ENCODE results near the gene NF1.

The NF1 gene

GRCh38 chr17:31392002-31392855 is 297.5 kb downstream of the NF1 start:
- WGBS, 2 experiments (ENCODE audit: insufficient coverage in 2 of 2), result 36 to 42% methylated on average over 35 to 38 of the region's 52 CpGs
- no peaks in the 10 kb centered on the region for H3K36me3 ChIP-seq (ENCODE audit: control insufficient read depth, insufficient read depth, low read length)
- H3K27ac ChIP-seq (ENCODE audit: low read depth, low read length, severe bottlenecking), result no peak overlapping the region
- no peaks in the 10 kb centered on the region for H3K4me1 ChIP-seq (ENCODE audit: control insufficient read depth, insufficient read depth, low read length, poor library complexity, severe bottlenecking)
- H3K4me3 ChIP-seq (ENCODE audit: extremely low read depth, insufficient read depth, low read length, poor library complexity, severe bottlenecking), result peak overlapping the region; percentile 33
- H3K9me3 ChIP-seq (ENCODE audit: control insufficient read depth, low read length), result no peaks in the 10 kb centered on the region

GRCh38 chr17:31392856-31393748 is 298.3 kb downstream of the NF1 start:
- 89% methylated on average over 12 to 15 of the region's 17 CpGs for WGBS, 2 experiments (ENCODE audit: insufficient coverage in 2 of 2)

GRCh38 chr17:31393749-31394146 is 299.0 kb downstream of the NF1 start:
- Histone ChIP-seq H3K27ac (ENCODE audit: low read depth, low read length, severe bottlenecking) (no peak overlapping the region), H3K9me3 (ENCODE audit: control insufficient read depth, low read length) (no peaks in the 10 kb centered on the region), H3K4me1 (ENCODE audit: control insufficient read depth, insufficient read depth, low read length, poor library complexity, severe bottlenecking) (no peaks in the 10 kb centered on the region), H3K4me3 (ENCODE audit: extremely low read depth, insufficient read depth, low read length, poor library complexity, severe bottlenecking) (no peak overlapping the region), H3K36me3 (ENCODE audit: control insufficient read depth, insufficient read depth, low read length) (no peaks in the 10 kb centered on the region)
- 89 to 91% methylated on average over 4 to 6 of the region's 7 CpGs for WGBS, 2 experiments (ENCODE audit: insufficient coverage in 2 of 2)

More at GRCh38 chr17:31392856-31393748, 298.3 kb downstream of the NF1 start:
- Histone ChIP-seq H3K36me3 (ENCODE audit: control insufficient read depth, insufficient read depth, low read length) (no peaks in the 10 kb centered on the region), H3K9me3 (ENCODE audit: control insufficient read depth, low read length) (no peaks in the 10 kb centered on the region), H3K27ac (ENCODE audit: low read depth, low read length, severe bottlenecking) (no peak overlapping the region), H3K4me3 (ENCODE audit: extremely low read depth, insufficient read depth, low read length, poor library complexity, severe bottlenecking) (no peak overlapping the region), H3K4me1 (ENCODE audit: control insufficient read depth, insufficient read depth, low read length, poor library complexity, severe bottlenecking) (no peaks in the 10 kb centered on the region)

- 43 to 71% methylated on average over 2 of the region's 11 CpGs for WGBS, 2 experiments (ENCODE audit: insufficient coverage in 2 of 2)
- Histone ChIP-seq H3K9me3 (ENCODE audit: control insufficient read depth, low read length) (no peaks in the 10 kb centered on the region), H3K36me3 (ENCODE audit: control insufficient read depth, insufficient read depth, low read length) (no peaks in the 10 kb centered on the region), H3K4me1 (ENCODE audit: control insufficient read depth, insufficient read depth, low read length, poor library complexity, severe bottlenecking) (no peaks in the 10 kb centered on the region), H3K4me3 (ENCODE audit: extremely low read depth, insufficient read depth, low read length, poor library complexity, severe bottlenecking) (no peak overlapping the region), H3K27ac (ENCODE audit: low read depth, low read length, severe bottlenecking) (no peak overlapping the region)
Observed at GRCh38 chr17:31394544-31394943, 299.8 kb downstream of the NF1 start.

- H3K36me3 ChIP-seq (ENCODE audit: control insufficient read depth, insufficient read depth, low read length), result no peaks in the 10 kb centered on the region
- H3K27ac ChIP-seq (ENCODE audit: low read depth, low read length, severe bottlenecking), result no peak overlapping the region
- no peaks in the 10 kb centered on the region for H3K4me1 ChIP-seq (ENCODE audit: control insufficient read depth, insufficient read depth, low read length, poor library complexity, severe bottlenecking)
- no peaks in the 10 kb centered on the region for H3K9me3 ChIP-seq (ENCODE audit: control insufficient read depth, low read length)
- no peak overlapping the region for H3K4me3 ChIP-seq (ENCODE audit: extremely low read depth, insufficient read depth, low read length, poor library complexity, severe bottlenecking)
- 76 to 77% methylated on average over 4 to 8 of the region's 8 CpGs for WGBS, 2 experiments (ENCODE audit: insufficient coverage in 2 of 2)
Observed at GRCh38 chr17:31397256-31397939, 302.6 kb downstream of the NF1 start.

- Histone ChIP-seq H3K9me3 (ENCODE audit: control insufficient read depth, low read length) (no peaks in the 10 kb centered on the region), H3K27ac (ENCODE audit: low read depth, low read length, severe bottlenecking) (no peak overlapping the region), H3K36me3 (ENCODE audit: control insufficient read depth, insufficient read depth, low read length) (no peaks in the 10 kb centered on the region), H3K4me3 (ENCODE audit: extremely low read depth, insufficient read depth, low read length, poor library complexity, severe bottlenecking) (no peak overlapping the region), H3K4me1 (ENCODE audit: control insufficient read depth, insufficient read depth, low read length, poor library complexity, severe bottlenecking) (no peaks in the 10 kb centered on the region)
- 80 to 87% methylated on average over 13 to 19 of the region's 21 CpGs for WGBS, 2 experiments (ENCODE audit: insufficient coverage in 2 of 2)
Observed at GRCh38 chr17:31398381-31399311, 303.9 kb downstream of the NF1 start.

GRCh38 chr17:31400481-31400950 is 305.7 kb downstream of the NF1 start:
- no peak overlapping the region for H3K4me3 ChIP-seq (ENCODE audit: extremely low read depth, insufficient read depth, low read length, poor library complexity, severe bottlenecking)
- no peaks in the 10 kb centered on the region for H3K4me1 ChIP-seq (ENCODE audit: control insufficient read depth, insufficient read depth, low read length, poor library complexity, severe bottlenecking)
- no peaks in the 10 kb centered on the region for H3K9me3 ChIP-seq (ENCODE audit: control insufficient read depth, low read length)
- WGBS, 2 experiments (ENCODE audit: insufficient coverage in 2 of 2), result 81 to 83% methylated on average over 10 to 11 of the region's 11 CpGs
- H3K36me3 ChIP-seq (ENCODE audit: control insufficient read depth, insufficient read depth, low read length), result no peaks in the 10 kb centered on the region
- H3K27ac ChIP-seq (ENCODE audit: low read depth, low read length, severe bottlenecking), result no peak overlapping the region

GRCh38 chr17:31401456-31402254 is 306.9 kb downstream of the NF1 start:
- WGBS, 2 experiments (ENCODE audit: insufficient coverage in 2 of 2), result 89 to 96% methylated on average over 11 of the region's 11 CpGs
- Histone ChIP-seq H3K4me1 (ENCODE audit: control insufficient read depth, insufficient read depth, low read length, poor library complexity, severe bottlenecking) (no peaks in the 10 kb centered on the region), H3K9me3 (ENCODE audit: control insufficient read depth, low read length) (no peaks in the 10 kb centered on the region), H3K4me3 (ENCODE audit: extremely low read depth, insufficient read depth, low read length, poor library complexity, severe bottlenecking) (no peak overlapping the region), H3K27ac (ENCODE audit: low read depth, low read length, severe bottlenecking) (no peak overlapping the region), H3K36me3 (ENCODE audit: control insufficient read depth, insufficient read depth, low read length) (no peaks in the 10 kb centered on the region)

Measured in mesodermal cell (in vitro differentiated cells).